ENCODE measurements around the gene GBGT1.

GBGT1 gene

GRCh38 chr9:133119846-133120500 is 43.7 kb downstream of the GBGT1 start:
- Histone ChIP-seq H3K9me3 (ENCODE audit: severe bottlenecking) (no peaks in the 10 kb centered on the region), H3K27ac (ENCODE audit: poor library complexity, severe bottlenecking) (no peak overlapping the region), H3K36me3 (ENCODE audit: low read depth) (no peaks in the 10 kb centered on the region), H3K4me3 (ENCODE audit: severe bottlenecking) (peak overlapping the region; percentile 56), H3K27me3 (ENCODE audit: insufficient read depth, poor library complexity, severe bottlenecking) (no peaks in the 10 kb centered on the region), H3K4me1 (ENCODE audit: insufficient read depth, poor library complexity, severe bottlenecking) (no peaks in the 10 kb centered on the region)
- ATAC-seq (ENCODE audit: low read depth) (peak; percentile 38), DNase-seq (ENCODE audit: low spot score) (no peak)
- TF ChIP-seq CTCF (IDR thresholded peaks at IDR 0.05; ENCODE audit: poor library complexity, severe bottlenecking), result no peak

GRCh38 chr9:133119103-133119845 is 44.4 kb downstream of the GBGT1 start:
- no peak overlapping the region for H3K4me3 ChIP-seq (ENCODE audit: severe bottlenecking)
- ATAC-seq (ENCODE audit: low read depth), result no peak
- DNase-seq (ENCODE audit: low spot score), result no peak
- H3K9me3 ChIP-seq (ENCODE audit: severe bottlenecking), result no peaks in the 10 kb centered on the region
- no peak overlapping the region for H3K27ac ChIP-seq (ENCODE audit: poor library complexity, severe bottlenecking)
- TF ChIP-seq CTCF (IDR thresholded peaks at IDR 0.05; ENCODE audit: poor library complexity, severe bottlenecking), result no peak
- H3K4me1 ChIP-seq (ENCODE audit: insufficient read depth, poor library complexity, severe bottlenecking), result no peaks in the 10 kb centered on the region
- no peaks in the 10 kb centered on the region for H3K27me3 ChIP-seq (ENCODE audit: insufficient read depth, poor library complexity, severe bottlenecking)
- H3K36me3 ChIP-seq (ENCODE audit: low read depth), result no peaks in the 10 kb centered on the region

GRCh38 chr9:133118568-133118967 is 45.1 kb downstream of the GBGT1 start:
- H3K4me3 ChIP-seq (ENCODE audit: severe bottlenecking), result no peak overlapping the region
- DNase-seq (ENCODE audit: low spot score) (no peak), ATAC-seq (ENCODE audit: low read depth) (no peak)
- H3K27me3 ChIP-seq (ENCODE audit: insufficient read depth, poor library complexity, severe bottlenecking), result no peaks in the 10 kb centered on the region
- no peak for TF ChIP-seq CTCF (IDR thresholded peaks at IDR 0.05; ENCODE audit: poor library complexity, severe bottlenecking)
- no peak overlapping the region for H3K27ac ChIP-seq (ENCODE audit: poor library complexity, severe bottlenecking)
- no peaks in the 10 kb centered on the region for H3K36me3 ChIP-seq (ENCODE audit: low read depth)
- no peaks in the 10 kb centered on the region for H3K4me1 ChIP-seq (ENCODE audit: insufficient read depth, poor library complexity, severe bottlenecking)
- no peaks in the 10 kb centered on the region for H3K9me3 ChIP-seq (ENCODE audit: severe bottlenecking)

GRCh38 chr9:133118179-133118520 is 45.6 kb downstream of the GBGT1 start:
- no peak overlapping the region for H3K4me3 ChIP-seq (ENCODE audit: severe bottlenecking)
- DNase-seq (ENCODE audit: low spot score) (no peak), ATAC-seq (ENCODE audit: low read depth) (no peak)
- no peaks in the 10 kb centered on the region for H3K36me3 ChIP-seq (ENCODE audit: low read depth)
- no peaks in the 10 kb centered on the region for H3K9me3 ChIP-seq (ENCODE audit: severe bottlenecking)
- no peak for TF ChIP-seq CTCF (IDR thresholded peaks at IDR 0.05; ENCODE audit: poor library complexity, severe bottlenecking)
- no peak overlapping the region for H3K27ac ChIP-seq (ENCODE audit: poor library complexity, severe bottlenecking)
- H3K27me3 ChIP-seq (ENCODE audit: insufficient read depth, poor library complexity, severe bottlenecking), result no peaks in the 10 kb centered on the region
- no peaks in the 10 kb centered on the region for H3K4me1 ChIP-seq (ENCODE audit: insufficient read depth, poor library complexity, severe bottlenecking)

All from RWPE2 (cell line).